HG02943 (cell line): ENCODE measurements around the gene PSKH1.
"Not testable (repeated sequence)": the region's sequence is repeated elsewhere in the genome, so short reads cannot be mapped to it uniquely, and the experiment has no call there.

Experiments
- ATAC-seq: cut with Tn5 transposase; IDR thresholded peaks from one replicate; pipeline ENCODE4 v1.9.1; 2021; ENCODE audit warnings: mild to moderate bottlenecking, low read depth, moderate library complexity; ENCODE audit not compliant: unreplicated experiment

PSKH1 gene

GRCh38 chr16:67972285-67972684 lies 79.2 kb downstream of the PSKH1 start:
- ATAC-seq: not testable (repeated sequence)

- ATAC-seq: no peak
These were observed 82.5 kb downstream of the PSKH1 start for GRCh38 chr16:67975321-67976105.

DNA sequence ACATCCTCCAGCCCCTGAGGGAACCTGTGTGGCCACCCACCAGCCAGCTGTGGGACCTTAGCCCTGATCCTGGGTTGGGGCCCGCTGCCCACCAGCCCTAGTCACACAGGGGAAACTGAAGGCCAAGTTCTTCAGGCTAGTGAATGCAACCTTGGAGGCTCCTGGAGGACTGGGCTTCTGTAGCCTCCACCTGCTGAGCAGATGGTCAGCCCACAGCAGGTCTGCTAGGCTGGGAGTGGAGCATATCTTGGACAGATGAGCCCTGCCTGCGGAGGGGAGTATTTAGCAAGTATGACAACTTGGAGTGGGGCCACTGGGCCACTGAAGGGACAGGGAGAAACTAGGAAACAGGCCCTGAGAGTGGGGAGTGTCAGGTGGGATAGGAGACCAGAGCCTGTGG lies 83.2 kb downstream of the PSKH1 start:
- no peak for ATAC-seq

- no peak for ATAC-seq
These were observed 84.0 kb downstream of the PSKH1 start for GRCh38 chr16:67977005-67977404.

- ATAC-seq: no peak
These were observed 84.6 kb downstream of the PSKH1 start for GRCh38 chr16:67977469-67978227.
